ENCODE data around the gene ITGAX.

The ITGAX gene

DNA sequence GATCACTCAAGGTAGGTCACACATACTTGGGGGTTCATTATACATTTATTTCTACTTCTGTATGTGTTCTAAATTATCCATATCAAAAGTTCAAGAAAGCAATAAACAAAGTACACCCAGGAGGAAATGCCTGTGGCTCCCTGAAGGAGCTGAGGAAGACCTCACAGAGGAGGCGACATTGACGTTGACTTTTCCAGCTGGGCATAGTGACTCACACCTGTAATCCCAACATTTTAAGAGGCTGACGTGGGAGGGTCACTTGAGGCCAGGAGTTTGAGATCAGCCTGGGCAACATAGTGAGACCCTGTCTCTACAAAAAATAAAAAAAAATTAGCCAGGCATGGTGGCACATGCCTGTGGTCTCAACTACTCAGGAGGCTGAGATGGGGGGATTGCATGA lies 54.5 kb downstream of the ITGAX start:
- Histone ChIP-seq H3K4me3 (replicated peaks; ENCODE audit: insufficient read depth, low read length) (no peak overlapping the region), H3K27me3 (ENCODE audit: insufficient read depth, poor library complexity, severe bottlenecking) (no peaks in the 10 kb centered on the region), H3K27ac (replicated peaks) (no peak overlapping the region)
- no peak for DNase-seq (ENCODE audit: low read depth in 1 of 2, low spot score in 1 of 2)
- TF ChIP-seq POLR2AphosphoS5 (IDR thresholded peaks at IDR 0.05; ENCODE audit: low read depth) = no peak
- TF ChIP-seq REST (IDR thresholded peaks at IDR 0.05; ENCODE audit: insufficient replicate concordance, low read depth) = no peak
- TF ChIP-seq GABPA (IDR thresholded peaks at IDR 0.05; ENCODE audit: low read depth) = no peak
- TF ChIP-seq SPI1 (IDR thresholded peaks at IDR 0.05; ENCODE audit: borderline replicate concordance, low read depth) = no peak
- TF ChIP-seq, protein P1, sequence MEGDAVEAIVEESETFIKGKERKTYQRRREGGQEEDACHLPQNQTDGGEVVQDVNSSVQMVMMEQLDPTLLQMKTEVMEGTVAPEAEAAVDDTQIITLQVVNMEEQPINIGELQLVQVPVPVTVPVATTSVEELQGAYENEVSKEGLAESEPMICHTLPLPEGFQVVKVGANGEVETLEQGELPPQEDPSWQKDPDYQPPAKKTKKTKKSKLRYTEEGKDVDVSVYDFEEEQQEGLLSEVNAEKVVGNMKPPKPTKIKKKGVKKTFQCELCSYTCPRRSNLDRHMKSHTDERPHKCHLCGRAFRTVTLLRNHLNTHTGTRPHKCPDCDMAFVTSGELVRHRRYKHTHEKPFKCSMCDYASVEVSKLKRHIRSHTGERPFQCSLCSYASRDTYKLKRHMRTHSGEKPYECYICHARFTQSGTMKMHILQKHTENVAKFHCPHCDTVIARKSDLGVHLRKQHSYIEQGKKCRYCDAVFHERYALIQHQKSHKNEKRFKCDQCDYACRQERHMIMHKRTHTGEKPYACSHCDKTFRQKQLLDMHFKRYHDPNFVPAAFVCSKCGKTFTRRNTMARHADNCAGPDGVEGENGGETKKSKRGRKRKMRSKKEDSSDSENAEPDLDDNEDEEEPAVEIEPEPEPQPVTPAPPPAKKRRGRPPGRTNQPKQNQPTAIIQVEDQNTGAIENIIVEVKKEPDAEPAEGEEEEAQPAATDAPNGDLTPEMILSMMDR (IDR thresholded peaks at IDR 0.05; ENCODE audit: insufficient read depth, low read length) = no peak

- no peak for DNase-seq (ENCODE audit: low read depth in 1 of 2, low spot score in 1 of 2)
- no peak overlapping the region for H3K4me3 ChIP-seq (replicated peaks; ENCODE audit: insufficient read depth, low read length)
- no peak overlapping the region for H3K27ac ChIP-seq (replicated peaks)
- TF ChIP-seq POLR2AphosphoS5 (IDR thresholded peaks at IDR 0.05; ENCODE audit: low read depth) (no peak), GABPA (IDR thresholded peaks at IDR 0.05; ENCODE audit: low read depth) (no peak), REST (IDR thresholded peaks at IDR 0.05; ENCODE audit: insufficient replicate concordance, low read depth) (no peak), SPI1 (IDR thresholded peaks at IDR 0.05; ENCODE audit: borderline replicate concordance, low read depth) (no peak)
- TF ChIP-seq, protein P1 (IDR thresholded peaks at IDR 0.05; ENCODE audit: insufficient read depth, low read length) = no peak
- no peaks in the 10 kb centered on the region for H3K27me3 ChIP-seq (ENCODE audit: insufficient read depth, poor library complexity, severe bottlenecking)
Observed at GRCh38 chr16:31410082-31410481, 55.1 kb downstream of the ITGAX start.

GRCh38 chr16:31411024-31411844 lies 56.3 kb downstream of the ITGAX start:
- TF ChIP-seq POLR2AphosphoS5 (IDR thresholded peaks at IDR 0.05; ENCODE audit: low read depth) = no peak
- Histone ChIP-seq H3K4me3 (replicated peaks; ENCODE audit: insufficient read depth, low read length) (no peak overlapping the region), H3K27me3 (ENCODE audit: insufficient read depth, poor library complexity, severe bottlenecking) (no peaks in the 10 kb centered on the region), H3K27ac (replicated peaks) (no peak overlapping the region)
- no peak for DNase-seq (ENCODE audit: low read depth in 1 of 2, low spot score in 1 of 2)

DNA sequence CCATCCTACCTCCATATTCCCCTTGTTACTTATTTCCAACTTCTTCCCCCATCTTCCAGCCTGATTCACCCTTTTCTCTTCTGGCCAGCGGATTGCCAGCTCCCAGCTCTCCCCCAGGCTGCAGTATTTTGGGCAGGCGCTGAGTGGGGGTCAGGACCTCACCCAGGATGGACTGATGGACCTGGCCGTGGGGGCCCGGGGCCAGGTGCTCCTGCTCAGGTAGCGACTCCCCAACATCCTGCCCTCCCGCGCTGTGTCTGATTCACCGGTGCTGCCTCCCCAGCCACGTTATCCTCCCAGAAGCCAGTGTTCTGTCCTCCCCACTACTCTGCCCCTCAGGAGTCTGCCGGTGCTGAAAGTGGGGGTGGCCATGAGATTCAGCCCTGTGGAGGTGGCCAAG lies 57.8 kb downstream of the ITGAX start:
- TF ChIP-seq SPI1 (IDR thresholded peaks at IDR 0.05; ENCODE audit: borderline replicate concordance, low read depth) (no peak), GABPA (IDR thresholded peaks at IDR 0.05; ENCODE audit: low read depth) (no peak), REST (IDR thresholded peaks at IDR 0.05; ENCODE audit: insufficient replicate concordance, low read depth) (no peak), POLR2AphosphoS5 (IDR thresholded peaks at IDR 0.05; ENCODE audit: low read depth) (no peak)
- TF ChIP-seq, protein P1 (IDR thresholded peaks at IDR 0.05; ENCODE audit: insufficient read depth, low read length) = no peak
- Histone ChIP-seq H3K27me3 (ENCODE audit: insufficient read depth, poor library complexity, severe bottlenecking) (no peaks in the 10 kb centered on the region), H3K4me3 (replicated peaks; ENCODE audit: insufficient read depth, low read length) (no peak overlapping the region), H3K27ac (replicated peaks) (no peak overlapping the region)
- no peak for DNase-seq (ENCODE audit: low read depth in 1 of 2, low spot score in 1 of 2)
